ENCODE data around the gene SLC25A1.
"Not testable (repeated sequence)": the region's sequence is repeated elsewhere in the genome, so short reads cannot be mapped to it uniquely, and the experiment has no call there.

The SLC25A1 gene

GRCh38 chr22:19206287-19206686, 27.8 kb upstream of the SLC25A1 start:
- DNase-seq (ENCODE audit: low spot score) = no peak

DNA sequence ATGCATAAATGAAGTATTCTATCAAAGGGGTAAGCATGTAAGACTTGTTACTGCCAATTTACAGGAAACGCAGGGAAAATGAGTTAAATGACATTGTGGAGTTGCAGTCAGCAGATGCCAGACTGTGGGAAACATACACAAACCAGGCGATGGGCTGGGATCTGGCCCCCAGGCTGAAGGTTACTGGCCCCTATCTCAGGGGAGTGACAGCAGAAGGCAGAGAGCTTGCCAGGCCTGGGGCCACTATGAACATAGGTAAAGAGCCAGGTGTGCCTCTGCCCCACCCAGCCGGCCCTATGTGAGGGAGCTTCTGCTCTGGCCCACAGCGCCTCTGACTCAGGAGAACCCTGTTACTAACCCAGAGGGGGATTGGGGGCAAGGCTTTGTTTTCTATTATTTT, 26.1 kb upstream of the SLC25A1 start:
- DNase-seq (ENCODE audit: low spot score) = no peak

GRCh38 chr22:19203834-19204233, 25.3 kb upstream of the SLC25A1 start:
- no peak for DNase-seq (ENCODE audit: low spot score)

- DNase-seq (ENCODE audit: low spot score) = not testable (repeated sequence)
These were observed 24.3 kb upstream of the SLC25A1 start for GRCh38 chr22:19202799-19203186.

GRCh38 chr22:19201869-19202798, 23.6 kb upstream of the SLC25A1 start:
- no peak for DNase-seq (ENCODE audit: low spot score)

DNA sequence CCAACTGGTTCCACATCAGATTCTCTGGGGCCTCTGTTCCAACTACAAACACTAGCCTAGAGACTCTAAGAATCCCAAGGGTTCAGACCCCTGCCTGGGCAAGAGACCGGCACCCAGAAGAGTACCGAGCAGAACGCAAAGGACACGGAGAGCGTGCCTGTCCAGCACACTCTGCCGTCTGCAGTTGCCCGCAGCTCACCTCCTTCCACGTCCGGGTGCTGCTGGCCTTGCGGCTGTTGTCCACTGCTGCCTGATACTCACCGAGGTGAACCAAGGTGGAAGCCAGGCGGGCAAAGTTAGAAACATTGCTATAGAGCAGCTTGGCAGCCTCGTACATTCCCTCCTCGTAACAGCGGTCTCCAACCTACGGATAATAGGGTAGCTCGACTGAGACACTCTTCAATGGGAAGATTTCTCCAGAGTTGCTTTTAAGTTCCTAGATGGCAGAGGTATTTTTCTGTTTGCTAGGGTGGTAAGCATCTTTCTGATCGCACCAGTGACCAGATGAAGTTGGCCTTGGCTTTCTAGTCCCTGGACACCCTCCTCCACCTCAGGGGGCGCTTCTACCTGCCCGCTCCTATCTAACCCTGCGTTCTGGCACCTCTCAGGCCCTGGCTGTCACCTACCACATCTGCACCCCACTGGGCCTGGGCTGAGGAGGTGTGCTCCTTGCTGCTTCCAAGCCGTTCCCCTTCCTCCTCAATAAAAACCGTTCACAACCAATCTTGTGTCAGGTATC, 22.8 kb upstream of the SLC25A1 start:
- no peak for DNase-seq (ENCODE audit: low spot score)

DNA sequence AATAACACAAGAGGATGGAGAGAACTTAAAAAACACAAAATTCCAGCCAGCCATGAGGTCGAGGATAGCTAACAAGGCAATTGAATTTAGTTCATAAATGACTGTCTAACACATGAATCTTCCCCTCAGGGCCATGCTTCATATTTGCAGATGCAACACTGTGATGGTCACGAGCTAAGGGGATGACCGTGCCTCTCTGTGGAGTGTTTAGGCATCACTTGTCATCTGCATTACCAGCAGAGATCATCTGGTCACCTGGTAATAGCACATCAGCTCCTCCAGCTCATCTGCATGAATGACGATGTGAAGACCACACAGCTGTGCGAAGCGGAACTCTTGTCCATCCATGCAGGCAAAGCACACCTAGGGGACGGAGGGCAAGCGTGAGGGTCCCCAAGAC, 20.9 kb upstream of the SLC25A1 start:
- DNase-seq (ENCODE audit: low spot score) = no peak

DNA sequence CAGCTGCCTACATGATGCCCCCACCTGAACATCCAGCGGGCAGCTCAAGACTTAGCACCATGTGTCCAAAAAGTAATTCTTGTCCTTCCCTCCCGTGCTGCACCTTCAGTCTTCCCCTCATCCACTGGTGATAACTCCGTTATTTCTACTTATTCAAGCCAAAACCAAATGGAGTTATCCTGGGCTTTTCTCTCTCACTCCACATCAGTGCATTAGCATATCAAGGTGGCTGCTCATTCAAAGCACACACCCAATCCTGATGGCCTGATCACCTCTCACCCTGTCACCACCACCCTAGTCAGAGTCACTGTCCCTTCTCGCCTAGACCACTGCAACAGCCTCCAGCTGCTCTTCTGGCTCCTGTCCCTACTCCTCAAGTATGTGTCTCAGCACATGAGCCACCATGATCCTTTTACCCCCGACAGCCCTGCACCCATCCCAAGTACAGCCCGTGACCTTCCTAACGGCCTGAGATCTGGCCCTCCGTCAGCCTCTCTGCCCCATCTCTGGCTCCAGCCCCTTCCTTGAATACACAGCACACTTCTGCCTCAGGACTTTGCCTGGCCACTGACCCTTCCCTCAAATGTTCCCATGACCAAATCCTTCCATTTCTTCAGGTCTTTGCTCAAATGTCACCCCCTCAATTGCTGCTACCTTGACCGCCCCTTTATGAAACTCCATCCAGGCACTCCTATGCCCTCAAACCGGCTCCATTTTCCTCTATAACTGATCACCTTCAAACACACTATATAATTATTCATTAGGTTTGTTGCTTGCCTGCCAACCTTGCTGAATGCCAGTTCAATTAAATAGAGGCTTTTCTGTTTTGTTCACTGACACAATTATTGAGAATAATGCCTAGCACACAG, 19.7 kb upstream of the SLC25A1 start:
- no peak for DNase-seq (ENCODE audit: low spot score)

DNA sequence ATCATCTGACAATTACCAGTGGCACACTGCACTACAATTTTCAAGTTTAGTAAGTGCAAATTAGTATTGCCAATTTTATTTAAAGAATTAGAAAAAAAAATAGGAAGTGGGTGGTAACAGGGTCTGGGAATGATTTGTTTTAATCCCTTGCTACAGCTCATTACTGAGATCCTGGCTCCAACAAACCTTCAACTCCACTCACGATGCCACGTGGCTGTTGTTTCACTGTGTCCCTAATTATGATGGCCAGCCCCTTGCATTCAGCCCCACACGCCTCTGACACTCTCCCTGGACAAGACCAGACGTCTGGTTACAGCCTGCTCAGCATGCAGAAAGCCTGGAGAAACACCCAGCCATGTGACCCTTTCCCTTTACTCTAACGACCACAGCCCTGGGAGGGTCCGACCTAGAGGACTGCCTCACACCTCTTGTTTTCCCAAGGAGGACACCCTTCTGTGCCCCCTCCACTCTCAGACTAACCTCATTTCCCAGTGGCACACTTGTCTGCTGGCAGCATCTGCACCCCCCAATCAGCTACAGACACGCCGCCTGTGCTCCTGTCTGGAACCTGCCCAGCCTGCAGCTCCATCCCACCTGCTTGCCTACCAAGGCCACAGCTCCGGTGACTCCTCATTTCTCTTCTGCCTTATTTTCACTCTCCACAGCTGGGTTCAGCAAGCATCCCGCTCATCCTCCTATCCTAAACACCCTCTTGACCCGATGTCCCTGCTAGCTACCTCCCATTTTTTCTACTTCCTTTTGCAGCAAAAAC, 18.5 kb upstream of the SLC25A1 start:
- DNase-seq (ENCODE audit: low spot score) = no peak

DNA sequence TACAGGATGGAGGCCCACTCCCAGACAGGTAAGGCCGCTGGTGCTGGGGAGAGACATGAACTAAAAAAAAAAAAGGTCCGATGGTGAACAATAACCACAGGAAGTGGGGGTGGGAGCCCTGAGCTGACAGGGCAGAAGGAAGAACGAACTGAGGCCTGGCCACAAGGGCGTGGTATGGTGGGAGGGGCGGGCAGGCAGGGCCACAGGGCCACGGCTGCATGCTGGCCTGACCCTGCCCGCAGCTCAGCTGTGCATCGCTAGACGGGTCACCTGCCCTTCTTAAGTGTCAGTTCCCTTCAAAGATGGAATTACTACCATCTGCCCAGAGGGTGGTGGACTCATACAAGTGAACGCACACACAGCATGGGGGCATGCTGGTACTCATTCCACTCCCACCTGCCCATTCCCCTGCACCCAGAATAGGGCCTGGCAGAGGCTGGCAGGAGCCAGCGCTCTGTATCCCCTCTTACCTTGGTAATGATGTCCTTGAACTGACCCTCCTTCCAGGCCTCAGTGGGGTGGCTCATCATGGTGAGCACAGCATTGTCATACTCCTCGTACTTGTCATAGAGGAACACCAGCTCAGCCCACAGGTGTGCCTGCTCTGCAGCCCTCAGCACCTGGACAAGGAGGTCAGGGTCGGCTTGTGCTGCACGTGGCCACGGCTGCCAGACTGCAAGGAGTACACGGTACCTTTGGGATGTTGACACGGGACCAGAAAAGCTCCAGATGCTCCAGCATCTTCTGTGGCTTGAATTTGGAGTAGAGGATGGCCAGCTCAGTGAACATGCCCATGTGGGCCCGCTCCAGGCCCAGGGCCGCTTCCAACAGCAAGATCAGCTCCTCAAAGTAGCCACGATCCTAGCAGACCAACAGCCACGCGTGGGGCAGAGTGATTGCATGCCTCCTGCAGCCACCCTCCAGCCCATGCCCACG, 17.5 kb upstream of the SLC25A1 start:
- no peak for DNase-seq (ENCODE audit: low spot score)

- no peak for DNase-seq (ENCODE audit: low spot score)
These were observed 16.4 kb upstream of the SLC25A1 start for GRCh38 chr22:19194766-19195536.

- no peak for DNase-seq (ENCODE audit: low spot score)
These were observed 15.3 kb upstream of the SLC25A1 start for GRCh38 chr22:19193879-19194278.

DNA sequence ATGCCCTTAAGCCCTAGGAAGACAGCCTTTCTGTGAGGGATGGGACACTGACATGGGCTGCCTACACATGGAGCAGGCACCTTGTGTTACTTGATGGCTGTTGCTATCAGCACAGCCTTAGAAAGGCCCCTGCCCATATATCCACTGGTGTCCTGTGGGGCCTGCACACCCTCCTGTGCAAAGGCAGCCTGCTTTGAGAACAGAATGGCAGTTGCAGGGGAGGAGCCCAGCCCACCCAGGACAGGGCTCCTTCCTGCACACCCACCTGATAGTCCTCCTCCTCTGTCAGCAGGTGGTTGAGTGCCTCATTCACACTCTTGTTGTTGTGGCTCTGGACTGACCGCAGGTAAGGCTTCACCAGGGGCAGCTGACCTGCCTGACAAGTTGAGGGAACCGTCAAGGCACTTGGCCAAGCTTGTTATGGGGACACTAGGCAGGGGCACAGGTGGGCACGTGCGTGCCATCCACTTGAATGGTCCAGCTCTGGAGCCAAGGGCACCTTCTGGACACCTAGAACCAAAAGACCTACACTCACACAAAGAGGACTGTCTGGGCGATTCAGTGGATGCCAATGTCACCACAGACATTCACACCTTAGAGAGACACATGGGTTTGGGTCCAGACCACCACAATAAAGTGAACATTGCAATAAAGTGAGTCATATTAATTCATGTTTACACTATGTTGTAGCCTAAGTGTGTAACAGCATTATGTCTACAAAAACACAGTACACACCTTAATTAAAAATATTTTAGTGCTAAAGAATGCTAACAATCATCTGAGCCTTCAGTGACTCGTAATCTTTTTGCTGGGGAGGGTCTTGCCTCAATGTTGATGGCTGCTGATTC, 9.4 kb upstream of the SLC25A1 start:
- DNase-seq (ENCODE audit: low spot score) = no peak

DNA sequence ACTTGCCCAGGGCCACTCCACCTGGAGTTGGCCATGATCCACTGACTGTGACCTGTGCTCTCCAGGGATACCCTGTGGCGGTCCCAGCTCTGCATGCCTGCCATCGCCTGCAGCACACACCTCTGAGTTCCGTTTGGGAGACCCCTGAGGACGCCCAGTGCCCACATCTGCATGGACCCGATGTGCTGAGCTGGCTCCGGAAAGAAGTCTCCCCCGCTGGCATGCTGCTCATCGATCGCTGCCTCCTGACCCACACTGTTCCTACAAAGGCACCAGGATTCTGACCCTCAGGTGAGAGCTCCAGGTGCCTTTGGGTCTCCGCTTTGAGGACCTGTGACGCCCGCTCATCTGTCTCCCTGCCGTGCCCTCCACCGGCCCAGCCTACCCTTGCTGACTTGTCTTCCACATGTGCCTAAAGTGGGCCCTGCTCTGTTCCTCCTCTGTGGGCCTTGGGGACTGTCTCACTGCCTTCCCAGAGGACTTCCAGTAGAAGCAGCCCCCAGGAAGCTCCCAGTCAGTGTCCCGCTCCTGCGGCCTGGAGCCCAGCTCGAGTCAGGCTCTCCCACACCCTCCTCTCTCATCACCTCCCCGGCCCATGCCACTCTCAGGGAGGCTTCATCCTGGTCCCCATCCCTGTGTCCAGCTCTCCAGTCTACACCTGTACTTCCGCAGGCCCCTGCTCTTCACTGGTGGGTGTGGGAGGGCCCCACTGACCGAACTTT, 5.9 kb upstream of the SLC25A1 start:
- DNase-seq (ENCODE audit: low spot score) = no peak

DNA sequence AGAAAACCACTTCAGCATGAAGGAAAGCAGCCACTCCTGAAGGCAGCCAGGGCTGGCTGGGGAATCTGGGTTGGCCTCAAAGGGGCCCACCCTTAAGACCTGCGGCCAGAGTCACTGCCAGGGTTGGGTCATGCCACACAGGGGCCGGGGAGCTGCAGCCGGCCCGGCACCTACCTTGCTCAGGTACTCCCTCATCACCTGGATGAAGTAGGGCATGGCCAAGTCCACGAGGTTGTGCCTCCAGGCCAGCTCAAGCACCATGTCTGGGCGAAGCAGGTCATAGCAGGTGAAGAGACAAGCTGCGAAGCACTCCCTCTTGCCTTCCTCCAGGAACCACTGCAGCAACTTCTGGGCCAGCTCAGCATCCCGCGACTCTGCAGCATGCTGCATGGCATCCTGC, 4.7 kb upstream of the SLC25A1 start:
- DNase-seq (ENCODE audit: low spot score) = no peak

- no peak for DNase-seq (ENCODE audit: low spot score)
These were observed 4.1 kb upstream of the SLC25A1 start for GRCh38 chr22:19182472-19183157.

All from SK-N-DZ (cell line).